ENCODE measurements around the gene KLRC4. TPM values are rescaled to one million over a fixed set of nuclear protein-coding genes. Genes with fewer than 3 reads are reported as not detected.
A peak's percentile ranks its signal among the peaks of the same experiment; 100 is the strongest.
"Not testable (repeated sequence)": the region's sequence is repeated elsewhere in the genome, so short reads cannot be mapped to it uniquely, and the experiment has no call there.

Gene KLRC4
- polyA plus RNA-seq, 10 donors: 0.35 to 0.41 TPM; not detected in 8

- no peak for DNase-seq
Measured at GRCh38 chr12:10368206-10369171, 41.1 kb downstream of the KLRC4 start.

- DNase-seq: not testable (repeated sequence)
Measured at GRCh38 chr12:10367714-10368113, 41.8 kb downstream of the KLRC4 start.

GRCh38 chr12:10366875-10367274 lies 42.7 kb downstream of the KLRC4 start:
- DNase-seq: peak in 2 of 3 donors; percentile 14 to 36

GRCh38 chr12:10365696-10366405 lies 43.7 kb downstream of the KLRC4 start:
- DNase-seq: peak in 2 of 3 donors; percentile 11 to 63

GRCh38 chr12:10364815-10365622 lies 44.5 kb downstream of the KLRC4 start:
- DNase-seq: peak; percentile 85 to 94 (median 85)

GRCh38 chr12:10363914-10364814 lies 45.4 kb downstream of the KLRC4 start:
- DNase-seq: peak; percentile 47 to 91 (median 59)

- no peak for DNase-seq
Measured at GRCh38 chr12:10363658-10363913, 46.0 kb downstream of the KLRC4 start.

- DNase-seq: peak in 2 of 3 donors; percentile 16 to 44
Measured at GRCh38 chr12:10362828-10363657, 46.5 kb downstream of the KLRC4 start.

GRCh38 chr12:10362325-10362724 lies 47.2 kb downstream of the KLRC4 start:
- no peak for DNase-seq

- DNase-seq: peak in 1 of 3 donors; percentile 7
Measured at GRCh38 chr12:10361622-10362021, 47.9 kb downstream of the KLRC4 start.

GRCh38 chr12:10361084-10361483 lies 48.5 kb downstream of the KLRC4 start:
- no peak for DNase-seq

- no peak for DNase-seq
Measured at GRCh38 chr12:10358969-10359368, 50.6 kb downstream of the KLRC4 start.

- no peak for DNase-seq
Measured at GRCh38 chr12:10358131-10358530, 51.4 kb downstream of the KLRC4 start.

Other genes with a start within 250 kb of the KLRC4 start
- gene OLR1, start 237.6 kb downstream of the KLRC4 start, polyA plus RNA-seq (ENCODE audit: insufficient read length in 10 of 10): 1 to 10 TPM in 4 of 10 donors, under 1 TPM in 6; 0.17 to 1.6 (median 0.79) TPM
- under 1 TPM in 6 of 10 donors, not detected in 4; 0.07 to 0.49 (median 0.16) TPM for gene TMEM52B, start 230.7 kb downstream of the KLRC4 start, polyA plus RNA-seq (ENCODE audit: insufficient read length in 10 of 10)
- gene GABARAPL1, start 196.9 kb downstream of the KLRC4 start, polyA plus RNA-seq (ENCODE audit: insufficient read length in 10 of 10): 10 to 100 TPM; 19.6 to 29.2 (median 24.8) TPM
- gene KLRD1, start 101.9 kb downstream of the KLRC4 start, polyA plus RNA-seq (ENCODE audit: insufficient read length in 10 of 10): 1 to 10 TPM in 2 of 10 donors, under 1 TPM in 8; 0.23 to 1.8 (median 0.49) TPM
- gene KLRK1, start 19.7 kb downstream of the KLRC4 start, polyA plus RNA-seq (ENCODE audit: insufficient read length in 10 of 10): 1 to 10 TPM in 2 of 10 donors, under 1 TPM in 8; 0.20 to 2.0 (median 0.45) TPM
- under 1 TPM in 2 of 10 donors, not detected in 8; 0.19 to 0.32 TPM for gene KLRC3, start 10.8 kb upstream of the KLRC4 start, polyA plus RNA-seq (ENCODE audit: insufficient read length in 10 of 10)
- under 1 TPM in 3 of 10 donors, not detected in 7; 0.29 to 0.56 (median 0.47) TPM for gene KLRC2, start 26.3 kb upstream of the KLRC4 start, polyA plus RNA-seq (ENCODE audit: insufficient read length in 10 of 10)
- gene KLRC1, start 43.6 kb upstream of the KLRC4 start, polyA plus RNA-seq (ENCODE audit: insufficient read length in 10 of 10): 1 to 10 TPM in 2 of 10 donors, under 1 TPM in 6, not detected in 2; 0.21 to 1.5 (median 0.38) TPM
- 1 to 10 TPM in 5 of 10 donors, under 1 TPM in 5; 0.38 to 7.6 (median 0.95) TPM for gene EIF2S3B, start 96.1 kb upstream of the KLRC4 start, polyA plus RNA-seq (ENCODE audit: insufficient read length in 10 of 10)
- 10 to 100 TPM; 26.9 to 37.5 (median 29.4) TPM for gene MAGOHB, start 203.9 kb upstream of the KLRC4 start, polyA plus RNA-seq (ENCODE audit: insufficient read length in 10 of 10)